GM19238 (cell line): Measurements from ENCODE around the gene LGALS9C.
"Not testable (repeated sequence)": the region's sequence is repeated elsewhere in the genome, so short reads cannot be mapped to it uniquely, and the experiment has no call there.

Experiments
- DNase-seq: peaks from one replicate; pipeline ENCODE4 v3.0.0; 2011; ENCODE audit warnings: low spot score; ENCODE audit not compliant: insufficient read length

LGALS9C gene

DNA sequence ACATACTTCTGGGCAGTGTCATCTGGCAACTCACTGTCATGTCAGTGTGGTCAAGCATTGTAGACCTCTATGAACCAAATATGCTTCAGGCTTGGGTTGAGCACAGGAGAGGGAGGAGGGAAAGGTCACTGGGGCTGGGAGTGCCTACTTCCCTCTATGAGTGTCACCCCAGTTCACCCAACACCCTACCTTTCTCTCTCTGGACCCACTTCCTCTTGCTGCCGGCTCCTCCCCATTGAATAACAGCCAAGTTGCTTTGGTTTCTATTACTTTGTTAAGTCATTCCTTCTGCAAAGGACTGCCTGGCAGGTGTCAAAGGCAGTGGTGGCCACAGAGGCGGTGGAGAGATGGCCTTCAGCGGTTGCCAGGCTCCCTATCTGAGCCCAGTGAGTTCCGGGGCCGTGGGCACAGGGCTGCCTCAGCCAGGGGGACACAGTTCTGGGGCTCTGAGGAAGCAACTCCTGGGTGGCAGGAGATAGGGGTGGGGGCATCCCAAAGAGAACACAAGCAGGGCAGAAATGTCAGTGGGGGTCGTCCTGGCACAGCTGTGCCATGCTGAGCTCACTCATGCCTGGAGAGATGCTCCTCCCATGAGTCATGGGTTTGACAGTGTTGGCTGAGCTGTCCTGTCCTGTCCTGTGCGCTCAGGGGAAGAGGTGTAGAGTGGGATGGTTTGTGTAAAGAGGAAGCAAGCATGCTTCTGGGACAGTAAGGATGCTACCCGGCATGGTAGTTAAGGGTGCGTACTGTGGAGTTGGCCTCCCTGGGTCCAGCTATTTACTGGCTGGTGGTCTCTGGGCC lies at the start of gene LGALS9C:
TSS of gene LGALS9C (plus strand) at position 282 of the 801 bp plus-strand sequence. CDS start at position 348, 66 bp downstream.
- DNase-seq = peak; percentile 27

DNA sequence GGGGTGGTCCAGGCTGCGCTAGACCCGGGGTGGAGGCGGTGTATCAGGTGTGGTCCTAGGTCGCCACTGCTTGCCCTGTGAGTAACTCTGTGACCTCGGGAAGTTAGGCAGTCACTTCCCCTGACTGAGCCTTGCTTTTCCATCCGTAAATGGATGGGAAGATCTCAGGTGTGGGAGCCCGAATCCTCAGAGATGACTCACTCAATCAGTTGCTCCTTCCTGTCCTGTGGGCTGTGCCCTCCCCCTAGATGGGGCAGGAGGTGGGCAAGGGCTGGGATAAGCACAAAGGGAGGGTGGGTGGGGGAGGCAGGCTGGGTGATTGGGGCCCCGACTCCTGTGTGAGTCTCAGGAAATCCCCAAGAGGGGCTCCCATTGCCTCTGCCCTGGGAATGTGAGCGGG lies 44.4 kb upstream of the LGALS9C start:
- not testable (repeated sequence) for DNase-seq

DNA sequence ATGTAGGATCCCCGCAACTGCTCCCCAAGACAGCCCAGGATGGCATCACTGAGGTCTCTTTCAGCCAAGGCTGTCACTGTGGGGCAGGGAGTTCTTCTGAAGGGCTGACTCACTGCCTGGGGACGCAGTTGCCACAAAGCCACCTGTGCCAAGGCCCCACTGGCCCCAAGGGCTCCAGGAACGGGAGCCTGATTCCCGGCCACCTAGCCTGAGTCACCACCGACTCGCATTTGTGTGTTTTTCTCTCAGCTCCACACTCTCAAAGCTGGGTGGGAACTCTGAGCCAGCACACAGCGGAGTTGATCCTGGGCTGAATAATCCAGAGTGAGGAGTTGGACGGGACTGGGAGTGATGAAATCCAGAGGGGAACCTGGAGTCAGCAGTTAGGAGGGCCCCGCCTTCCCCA lies 37.1 kb upstream of the LGALS9C start:
- DNase-seq = not testable (repeated sequence)

DNA sequence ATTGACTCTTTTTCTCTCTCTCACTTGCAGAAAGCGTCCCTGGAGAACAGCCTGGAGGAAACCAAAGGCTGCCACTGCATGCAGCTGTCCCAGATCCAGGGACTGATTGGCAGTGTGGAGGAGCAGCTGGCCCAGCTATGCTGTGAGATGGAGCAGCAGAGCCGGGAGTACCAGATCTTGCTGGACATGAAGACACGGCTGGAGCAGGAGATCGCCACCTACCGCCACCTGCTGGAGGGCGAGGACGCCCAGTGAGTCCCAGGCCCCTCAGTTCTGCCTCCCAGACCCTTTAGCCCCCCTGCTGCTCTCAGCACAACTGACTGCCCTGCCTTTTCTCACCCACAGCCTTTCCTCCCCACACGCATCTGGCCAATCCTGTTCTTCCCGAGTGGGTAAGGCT lies 34.5 kb upstream of the LGALS9C start:
- DNase-seq = not testable (repeated sequence)

DNA sequence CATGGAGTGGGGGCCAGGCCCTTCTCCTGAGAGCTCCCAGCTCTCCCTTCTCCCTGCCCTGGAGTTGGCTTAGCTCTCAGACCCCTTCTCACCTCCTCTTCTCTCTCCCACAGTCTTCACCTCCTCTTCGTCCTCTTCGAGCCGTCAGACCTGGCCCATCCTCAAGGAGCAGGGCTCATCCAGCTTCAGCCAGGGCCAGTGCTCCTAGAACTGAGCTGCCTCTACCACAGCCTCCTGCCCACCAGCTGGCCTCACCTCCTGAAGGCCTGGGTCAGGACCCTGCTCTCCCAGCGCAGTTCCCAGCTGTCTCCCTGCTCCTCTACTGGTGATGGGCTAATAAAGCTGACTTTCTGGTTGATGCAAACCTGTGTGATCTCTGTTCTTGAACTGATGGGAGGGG lies 34.1 kb upstream of the LGALS9C start:
- not testable (repeated sequence) for DNase-seq

DNA sequence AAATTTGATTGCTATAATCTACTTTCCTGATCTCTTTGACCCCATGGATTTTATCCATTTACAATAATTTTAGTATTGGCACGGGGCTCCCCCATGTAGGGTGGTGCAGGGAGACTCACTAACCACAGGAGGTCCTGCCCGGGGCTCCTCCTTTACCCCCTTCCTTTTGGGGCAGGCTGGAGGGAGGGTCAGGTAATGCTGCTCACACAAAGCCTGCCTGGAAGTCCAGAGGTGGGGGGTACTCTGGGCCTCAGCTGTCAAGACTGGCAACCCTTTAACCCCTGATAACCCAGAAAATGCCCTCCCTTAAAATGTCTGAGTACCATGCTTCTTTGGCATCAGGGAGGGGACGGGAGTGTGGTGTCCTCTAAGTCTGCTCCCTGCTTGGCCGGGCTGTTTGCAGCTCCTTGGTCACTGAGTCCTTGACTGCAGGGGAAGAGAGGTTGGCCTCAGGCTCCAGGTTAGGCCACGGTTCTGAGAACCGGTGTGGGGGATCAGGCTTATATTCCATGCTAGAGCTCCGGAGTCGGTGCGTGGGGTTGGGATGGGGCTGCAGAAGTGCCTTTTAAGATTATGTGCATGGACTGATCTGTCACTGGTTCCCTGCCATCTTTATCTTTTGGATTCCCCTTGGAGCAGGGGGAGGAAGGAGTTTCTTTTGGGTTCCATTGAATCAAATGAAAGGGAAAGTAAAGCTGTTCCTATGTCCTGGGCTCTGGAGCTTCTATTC lies 28.9 kb upstream of the LGALS9C start:
- not testable (repeated sequence) for DNase-seq

- not testable (repeated sequence) for DNase-seq
Observed at GRCh38 chr17:18448311-18448710, 28.3 kb upstream of the LGALS9C start.

GRCh38 chr17:18449833-18450232 lies 26.8 kb upstream of the LGALS9C start:
- DNase-seq = not testable (repeated sequence)

DNA sequence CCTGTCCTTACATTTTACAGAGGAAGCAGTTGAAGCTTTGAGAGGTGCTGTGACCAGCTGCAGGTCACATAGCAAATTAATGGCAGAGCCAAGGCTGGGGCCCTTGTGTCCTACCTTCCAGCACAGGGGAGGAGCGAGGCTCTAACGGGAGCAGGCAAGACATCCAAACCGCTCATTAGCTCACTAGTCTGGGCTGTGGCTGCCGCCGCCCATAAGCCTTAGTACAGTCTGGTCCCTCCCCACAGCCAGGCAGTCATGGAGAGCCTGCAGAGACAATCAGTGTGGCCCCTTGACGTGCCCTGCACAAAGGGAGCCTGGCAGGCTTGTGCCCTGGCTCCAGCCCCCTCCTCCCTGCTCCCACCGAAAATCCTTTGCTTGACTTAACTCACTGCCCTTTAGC lies 25.6 kb upstream of the LGALS9C start:
- not testable (repeated sequence) for DNase-seq

DNA sequence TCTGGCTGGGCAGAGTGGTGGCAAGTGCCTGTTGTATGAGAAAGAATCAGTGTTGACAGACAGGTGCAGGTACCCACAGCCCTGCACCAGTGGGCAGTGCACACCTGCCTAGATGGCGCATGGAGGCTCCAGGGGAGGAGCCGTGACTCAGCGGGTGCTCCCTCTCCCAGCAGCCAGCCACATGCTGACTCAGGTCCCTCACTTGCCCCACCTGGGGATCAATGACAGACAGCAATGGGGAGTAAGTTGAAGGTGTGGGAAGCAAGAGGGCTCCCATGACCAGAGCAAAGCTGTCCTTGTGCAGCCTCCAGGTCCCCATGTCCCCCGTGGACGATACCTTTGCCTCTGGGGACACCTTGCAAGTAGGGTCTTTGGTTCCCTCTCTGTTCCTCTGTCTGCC lies 24.6 kb upstream of the LGALS9C start:
- DNase-seq = not testable (repeated sequence)

GRCh38 chr17:18459035-18459434 lies 17.6 kb upstream of the LGALS9C start:
- not testable (repeated sequence) for DNase-seq

DNA sequence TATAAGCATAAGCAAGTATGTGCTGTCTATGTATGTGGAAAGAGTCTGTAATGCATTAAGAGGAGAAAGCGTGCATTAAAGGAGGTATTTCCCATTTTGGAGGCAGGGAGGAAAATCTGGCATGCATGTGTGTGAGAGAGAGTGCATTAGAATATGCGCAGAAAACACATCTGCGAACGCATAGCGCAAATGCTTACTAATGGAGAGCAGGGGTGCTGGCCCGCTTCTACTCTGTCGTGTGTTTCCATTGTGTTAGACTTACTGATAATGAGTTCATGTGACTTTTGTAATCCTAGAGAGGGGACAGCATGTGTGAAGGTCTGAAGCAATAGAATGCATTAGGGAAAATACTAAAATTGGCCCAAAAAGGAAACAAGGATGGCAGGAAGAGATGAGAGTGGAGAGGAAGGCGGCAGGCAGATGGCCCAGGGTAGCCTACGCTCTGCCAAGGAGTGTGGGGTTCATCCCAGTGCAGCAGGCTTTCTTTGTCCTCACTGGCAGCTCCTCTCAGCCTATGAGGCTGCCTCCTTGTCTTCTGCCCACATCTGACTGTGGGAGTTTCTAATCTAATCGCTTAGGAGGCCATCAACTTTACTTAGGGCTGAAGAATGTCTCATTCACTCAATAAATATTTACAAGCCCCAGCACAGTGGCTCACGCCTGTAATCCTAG lies 12.6 kb upstream of the LGALS9C start:
- DNase-seq = not testable (repeated sequence)

DNA sequence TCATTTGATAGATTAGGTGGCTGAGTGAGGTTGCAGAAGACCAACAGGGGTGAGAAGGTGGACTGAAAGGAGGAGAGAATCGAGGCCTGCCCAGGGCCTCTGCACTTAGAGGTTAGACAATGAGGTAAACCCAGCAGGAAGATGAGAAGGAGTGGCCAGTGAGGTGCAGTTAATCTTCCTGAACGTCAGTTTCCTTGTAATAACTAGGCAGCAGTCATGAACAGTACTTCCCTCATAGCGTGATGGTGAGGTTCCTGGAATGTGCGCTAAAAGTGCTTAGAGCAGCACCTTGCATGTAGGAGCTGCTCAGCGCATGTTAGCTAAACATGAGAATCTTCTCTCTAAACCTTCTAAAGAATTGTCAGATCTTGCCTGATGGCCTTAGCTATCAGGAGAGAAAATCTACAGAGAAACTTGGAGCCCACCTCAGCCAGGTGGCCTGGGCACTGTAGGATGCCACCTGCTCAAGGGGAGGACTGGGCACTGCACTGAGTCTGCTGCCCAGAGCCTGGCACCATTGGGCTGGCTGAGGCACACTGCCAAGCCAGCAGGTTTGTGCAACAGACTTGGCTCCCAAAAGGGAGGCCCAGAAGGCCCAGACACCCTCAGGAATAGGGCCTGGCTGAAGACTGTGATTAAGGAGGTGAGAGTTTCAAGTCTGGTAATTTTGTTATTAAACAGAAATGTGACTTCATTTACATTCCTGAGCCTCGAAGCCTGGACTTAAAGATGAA lies 10.2 kb upstream of the LGALS9C start:
- not testable (repeated sequence) for DNase-seq

DNA sequence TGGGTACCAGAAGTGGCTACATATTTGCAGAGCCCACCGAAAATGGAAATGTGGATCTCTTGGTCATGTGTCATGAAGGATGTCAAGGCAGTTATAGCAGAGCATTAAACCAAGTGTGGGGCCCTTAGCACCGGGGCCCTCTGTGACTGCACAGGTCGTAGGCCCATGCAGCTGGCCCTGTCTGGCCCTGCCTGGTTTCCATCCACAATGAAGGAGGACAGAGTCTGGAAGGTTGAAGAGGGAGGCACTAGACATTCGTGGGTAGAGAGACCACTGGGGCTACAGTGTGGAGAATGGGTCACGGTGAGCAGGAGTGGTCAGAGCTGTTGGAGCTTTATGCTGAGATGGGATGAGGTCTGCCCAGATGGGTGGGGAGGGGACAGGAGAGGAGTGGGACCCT lies 9.6 kb upstream of the LGALS9C start:
- not testable (repeated sequence) for DNase-seq

- DNase-seq = not testable (repeated sequence)
Observed at GRCh38 chr17:18468472-18469171, 8.0 kb upstream of the LGALS9C start.

DNA sequence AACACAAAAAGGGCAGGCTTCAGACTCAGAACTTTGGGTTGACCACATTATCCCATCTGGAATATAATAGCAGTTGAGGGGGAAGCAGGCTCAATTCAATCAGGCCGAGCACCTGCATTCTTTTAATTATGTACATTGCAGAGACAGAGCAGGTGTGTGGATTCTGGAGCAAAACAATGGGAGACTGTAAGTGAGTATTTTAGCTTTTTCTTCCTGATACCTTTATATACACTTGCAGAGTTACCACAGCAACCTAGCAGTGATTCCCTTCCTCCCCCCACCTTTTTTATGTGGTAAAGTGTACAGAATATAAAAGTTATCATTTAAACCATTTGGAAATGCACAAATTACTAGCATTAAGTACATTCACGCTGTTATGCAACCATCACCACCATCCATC lies 6.8 kb upstream of the LGALS9C start:
- not testable (repeated sequence) for DNase-seq

DNA sequence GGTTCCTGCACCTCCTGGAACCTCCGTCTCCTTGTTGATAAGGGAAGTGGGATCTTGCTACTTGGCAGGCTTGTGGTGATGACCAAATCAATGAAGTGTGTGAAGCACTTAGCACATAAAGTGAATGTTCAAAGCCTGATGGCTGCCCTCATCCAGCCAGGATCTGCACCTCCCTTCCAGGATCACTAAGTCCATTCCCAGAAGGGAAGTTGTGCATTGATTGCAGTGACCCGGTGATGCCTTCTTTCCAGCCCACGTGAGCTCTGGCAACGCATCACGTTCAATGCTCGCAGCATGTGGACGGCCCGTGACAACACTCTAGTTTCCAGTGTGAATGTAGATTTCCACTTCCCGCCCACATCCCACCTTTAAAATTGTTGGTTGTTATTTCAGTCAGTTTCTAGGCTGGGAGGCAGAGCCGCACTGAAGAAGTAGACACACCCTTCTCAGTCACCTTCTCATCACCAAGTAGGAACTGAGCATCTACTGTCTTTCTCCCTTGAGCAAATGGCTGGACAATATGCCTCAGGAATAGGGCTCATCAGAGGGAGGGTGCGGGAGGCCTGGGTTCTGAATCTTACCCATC lies 6.2 kb upstream of the LGALS9C start:
- DNase-seq = not testable (repeated sequence)

GRCh38 chr17:18473967-18474366 lies 2.6 kb upstream of the LGALS9C start:
- DNase-seq = not testable (repeated sequence)

GRCh38 chr17:18474754-18475153 lies 1.8 kb upstream of the LGALS9C start:
- DNase-seq = not testable (repeated sequence)

DNA sequence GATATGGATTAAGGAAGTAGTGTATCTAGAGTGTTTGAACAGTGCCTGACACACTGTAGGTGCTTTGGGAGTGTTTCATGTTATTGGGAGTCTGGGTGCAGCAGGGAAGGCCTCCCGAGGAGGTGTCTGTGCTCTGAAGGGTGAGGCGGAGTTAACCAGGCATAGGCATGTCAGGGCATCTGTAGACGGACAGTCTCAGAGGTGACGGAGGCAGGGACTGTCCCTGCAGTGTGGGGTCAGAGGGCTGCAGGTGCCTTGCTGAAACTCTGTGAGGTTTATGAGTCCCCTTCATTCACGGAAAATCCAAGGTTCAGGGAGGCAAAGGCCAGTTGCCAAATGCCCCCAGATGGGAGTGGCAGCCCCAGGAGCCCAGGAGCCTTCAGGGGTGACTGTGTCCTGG lies 778 bp downstream of the LGALS9C start:
- DNase-seq = not testable (repeated sequence)
